Panc1 (cell line): ENCODE measurements around the gene TMOD4. TPM values are rescaled to one million over a fixed set of nuclear protein-coding genes. Genes with fewer than 3 reads are reported as not detected.

Experiments used
- ATAC-seq: fragments of 200-7000 bp; cut with Tn5 transposase; 2 replicates; pipeline ENCODE4 v1.9.1; 2020; ENCODE audit warnings: mild to moderate bottlenecking, moderate library complexity
- BruUV-seq: library from RNA; stranded (reverse); fragments of 400-500 nt; replicated peaks from 2 replicates; lab custom pipeline; 2021; lab: Mats Ljungman, UMichigan
- CTCF ChIA-PET: fragments of 300-600 bp; sonication (Branson Sonifier 250); formaldehyde crosslinking; loops from one replicate; lab custom pipeline; 2022; ENCODE audit warnings: antibody characterized with exemption; lab: Charles Lee
- POLR2A ChIA-PET: fragments of 300-600 bp; sonication (Branson Sonifier 250); formaldehyde crosslinking; loops from one replicate; lab custom pipeline; 2022; ENCODE audit warnings: antibody characterized with exemption; lab: Charles Lee
- DNase-seq: peaks from one replicate; pipeline ENCODE4 v3.0.0-alpha.2; 2010; ENCODE audit warnings: low read depth, low spot score
- H3K27ac ChIP-seq: 2 replicates; pipeline ENCODE4 v1.5.1; 2011; ENCODE audit warnings: mild to moderate bottlenecking, low read length, inconsistent platforms
- H3K27me3 ChIP-seq: fragments of 200-500 bp; sonication (Bioruptor generic); 2 replicates; pipeline ENCODE4 v1.6.0; 2014; ENCODE audit warnings: low read length, inconsistent platforms; ENCODE audit not compliant: control insufficient read depth, insufficient read depth
- H3K36me3 ChIP-seq: fragments of 200-500 bp; sonication (Bioruptor generic); 2 replicates; pipeline ENCODE4 v1.5.1; 2014; ENCODE audit warnings: inconsistent platforms, mild to moderate bottlenecking, low read length, moderate library complexity; ENCODE audit not compliant: control insufficient read depth, insufficient read depth
- H3K4me1 ChIP-seq: 2 replicates; pipeline ENCODE4 v1.5.1; 2011; ENCODE audit warnings: inconsistent platforms, mild to moderate bottlenecking, low read length, moderate library complexity; ENCODE audit not compliant: control insufficient read depth, insufficient read depth
- H3K4me3 ChIP-seq, 2 experiments: 2 replicates each; pipeline ENCODE4 v1.5.1; 2011 to 2012; ENCODE audit warnings: low read depth in 2 of 2, low read length in 2 of 2, mild to moderate bottlenecking in 2 of 2, inconsistent platforms in 1 of 2, moderate library complexity in 1 of 2
- H3K9me3 ChIP-seq: fragments of 200-500 bp; sonication (Bioruptor generic); 2 replicates; pipeline ENCODE4 v1.5.1; 2014; ENCODE audit warnings: low read depth, mild to moderate bottlenecking, inconsistent platforms, low read length, moderate library complexity; ENCODE audit not compliant: control insufficient read depth, insufficient read depth
- POLR2AphosphoS5 ChIP-seq: IDR thresholded peaks from 2 replicates; pipeline ENCODE4 v1.6.1; 2012; ENCODE audit warnings: mild to moderate bottlenecking, low read depth, low read length, moderate library complexity
- SIN3A ChIP-seq: IDR thresholded peaks from 2 replicates; pipeline ENCODE4 v1.6.1; 2012; ENCODE audit warnings: low read depth, mild to moderate bottlenecking, low read length, moderate library complexity, borderline replicate concordance; ENCODE audit not compliant: insufficient read depth
- TCF7L2 ChIP-seq: IDR thresholded peaks from 2 replicates; pipeline ENCODE4 v1.6.1; 2011; ENCODE audit warnings: mild to moderate bottlenecking, low read depth, low read length, inconsistent platforms
- in situ Hi-C: cut with HindIII; loops from 2 replicates; pipeline ENCODE4 v1.10.0; 2016; ENCODE audit warnings: low sequenced_read_pairs, low pct_unique_long_range_greater_than_20kb
- intact Hi-C: fragments of 100-400 bp; cut with micrococcal nuclease; formaldehyde crosslinking; loops from one replicate; pipeline ENCODE4 v1.10.0; 2022; ENCODE audit not compliant: unreplicated experiment
- total RNA-seq: library from RNA; stranded (reverse); gene quantifications from one replicate; pipeline ENCODE4 v1.2.1, GENCODE V29; 2021; ENCODE audit not compliant: unreplicated experiment
- TF ChIP-seq, protein P1 (sequence below), 2 experiments: IDR thresholded peaks; 2 replicates each; pipeline ENCODE4 v1.6.1; 2011 to 2012; ENCODE audit warnings: low read depth in 2 of 2, control low read depth in 1 of 2, low read length in 1 of 2, mild to moderate bottlenecking in 1 of 2, moderate library complexity in 1 of 2; ENCODE audit not compliant: insufficient read depth in 1 of 2
- TF ChIP-seq, protein P2 (sequence below): fragments of 450-650 bp; IDR thresholded peaks from 2 replicates; pipeline ENCODE4 v1.5.1; 2017; ENCODE audit warnings: mild to moderate bottlenecking

Gene TMOD4
- total RNA-seq, 1 experiment from 2014 or later = 0.80 TPM

DNA sequence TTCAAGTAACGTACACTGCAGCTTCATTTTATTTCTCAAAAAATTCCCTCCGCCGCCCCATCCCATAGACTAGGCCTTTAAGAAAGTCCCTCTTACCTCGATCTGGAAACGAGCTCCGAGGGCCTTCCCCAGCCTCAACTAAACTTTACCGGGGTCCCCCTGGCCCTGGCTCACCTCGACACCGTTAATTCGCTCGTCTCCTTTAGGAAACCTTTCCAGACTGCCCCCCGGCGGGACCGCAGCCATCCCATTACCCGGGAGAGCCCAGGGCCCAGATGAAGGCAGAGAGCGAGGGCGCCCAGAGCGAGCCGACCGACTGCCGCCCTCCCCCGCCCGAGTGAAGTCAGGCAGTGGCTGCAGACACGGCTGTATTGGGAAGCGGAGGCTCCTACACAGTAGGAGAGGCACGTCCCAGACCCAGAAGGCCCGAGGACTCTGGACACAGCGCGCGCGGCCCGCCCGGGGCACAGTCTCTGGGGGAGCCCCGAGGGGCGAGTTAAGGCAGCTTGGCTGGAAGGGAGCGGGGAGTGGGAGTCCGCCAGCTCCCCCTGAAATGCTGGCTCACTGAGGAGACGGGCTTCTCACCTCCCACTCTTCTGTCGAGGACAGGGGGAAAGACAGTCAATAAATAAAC, 44.0 kb downstream of the TMOD4 start:
- BruUV-seq = no TSS peak
- Histone ChIP-seq H3K9me3 (no peaks in the 10 kb centered on the region), H3K4me1 (no peaks in the 10 kb centered on the region), H3K27me3 (no peaks in the 10 kb centered on the region), H3K4me3 (no peak overlapping the region), H3K27ac (no peak overlapping the region), H3K36me3 (no peaks in the 10 kb centered on the region)
- intact Hi-C loops (no loop called here), in situ Hi-C loops (loop anchor here (5.0 kb wide), 1 partner anchor 35 kb away; no protein-coding TSS in a partner anchor)
- no peak for ATAC-seq
- no peak for DNase-seq
- TF ChIP-seq SIN3A (no peak), TCF7L2 (no peak), POLR2AphosphoS5 (no peak)
- TF ChIP-seq, protein P1, sequence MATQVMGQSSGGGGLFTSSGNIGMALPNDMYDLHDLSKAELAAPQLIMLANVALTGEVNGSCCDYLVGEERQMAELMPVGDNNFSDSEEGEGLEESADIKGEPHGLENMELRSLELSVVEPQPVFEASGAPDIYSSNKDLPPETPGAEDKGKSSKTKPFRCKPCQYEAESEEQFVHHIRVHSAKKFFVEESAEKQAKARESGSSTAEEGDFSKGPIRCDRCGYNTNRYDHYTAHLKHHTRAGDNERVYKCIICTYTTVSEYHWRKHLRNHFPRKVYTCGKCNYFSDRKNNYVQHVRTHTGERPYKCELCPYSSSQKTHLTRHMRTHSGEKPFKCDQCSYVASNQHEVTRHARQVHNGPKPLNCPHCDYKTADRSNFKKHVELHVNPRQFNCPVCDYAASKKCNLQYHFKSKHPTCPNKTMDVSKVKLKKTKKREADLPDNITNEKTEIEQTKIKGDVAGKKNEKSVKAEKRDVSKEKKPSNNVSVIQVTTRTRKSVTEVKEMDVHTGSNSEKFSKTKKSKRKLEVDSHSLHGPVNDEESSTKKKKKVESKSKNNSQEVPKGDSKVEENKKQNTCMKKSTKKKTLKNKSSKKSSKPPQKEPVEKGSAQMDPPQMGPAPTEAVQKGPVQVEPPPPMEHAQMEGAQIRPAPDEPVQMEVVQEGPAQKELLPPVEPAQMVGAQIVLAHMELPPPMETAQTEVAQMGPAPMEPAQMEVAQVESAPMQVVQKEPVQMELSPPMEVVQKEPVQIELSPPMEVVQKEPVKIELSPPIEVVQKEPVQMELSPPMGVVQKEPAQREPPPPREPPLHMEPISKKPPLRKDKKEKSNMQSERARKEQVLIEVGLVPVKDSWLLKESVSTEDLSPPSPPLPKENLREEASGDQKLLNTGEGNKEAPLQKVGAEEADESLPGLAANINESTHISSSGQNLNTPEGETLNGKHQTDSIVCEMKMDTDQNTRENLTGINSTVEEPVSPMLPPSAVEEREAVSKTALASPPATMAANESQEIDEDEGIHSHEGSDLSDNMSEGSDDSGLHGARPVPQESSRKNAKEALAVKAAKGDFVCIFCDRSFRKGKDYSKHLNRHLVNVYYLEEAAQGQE (IDR thresholded peaks at IDR 0.05; ENCODE audit: insufficient read depth in 1 of 2, low read depth in 2 of 2, low read length in 1 of 2) = no peak
- TF ChIP-seq, protein P2, sequence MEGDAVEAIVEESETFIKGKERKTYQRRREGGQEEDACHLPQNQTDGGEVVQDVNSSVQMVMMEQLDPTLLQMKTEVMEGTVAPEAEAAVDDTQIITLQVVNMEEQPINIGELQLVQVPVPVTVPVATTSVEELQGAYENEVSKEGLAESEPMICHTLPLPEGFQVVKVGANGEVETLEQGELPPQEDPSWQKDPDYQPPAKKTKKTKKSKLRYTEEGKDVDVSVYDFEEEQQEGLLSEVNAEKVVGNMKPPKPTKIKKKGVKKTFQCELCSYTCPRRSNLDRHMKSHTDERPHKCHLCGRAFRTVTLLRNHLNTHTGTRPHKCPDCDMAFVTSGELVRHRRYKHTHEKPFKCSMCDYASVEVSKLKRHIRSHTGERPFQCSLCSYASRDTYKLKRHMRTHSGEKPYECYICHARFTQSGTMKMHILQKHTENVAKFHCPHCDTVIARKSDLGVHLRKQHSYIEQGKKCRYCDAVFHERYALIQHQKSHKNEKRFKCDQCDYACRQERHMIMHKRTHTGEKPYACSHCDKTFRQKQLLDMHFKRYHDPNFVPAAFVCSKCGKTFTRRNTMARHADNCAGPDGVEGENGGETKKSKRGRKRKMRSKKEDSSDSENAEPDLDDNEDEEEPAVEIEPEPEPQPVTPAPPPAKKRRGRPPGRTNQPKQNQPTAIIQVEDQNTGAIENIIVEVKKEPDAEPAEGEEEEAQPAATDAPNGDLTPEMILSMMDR = no peak
- ChIA-PET CTCF (no interaction called here), POLR2A (no interaction called here)

DNA sequence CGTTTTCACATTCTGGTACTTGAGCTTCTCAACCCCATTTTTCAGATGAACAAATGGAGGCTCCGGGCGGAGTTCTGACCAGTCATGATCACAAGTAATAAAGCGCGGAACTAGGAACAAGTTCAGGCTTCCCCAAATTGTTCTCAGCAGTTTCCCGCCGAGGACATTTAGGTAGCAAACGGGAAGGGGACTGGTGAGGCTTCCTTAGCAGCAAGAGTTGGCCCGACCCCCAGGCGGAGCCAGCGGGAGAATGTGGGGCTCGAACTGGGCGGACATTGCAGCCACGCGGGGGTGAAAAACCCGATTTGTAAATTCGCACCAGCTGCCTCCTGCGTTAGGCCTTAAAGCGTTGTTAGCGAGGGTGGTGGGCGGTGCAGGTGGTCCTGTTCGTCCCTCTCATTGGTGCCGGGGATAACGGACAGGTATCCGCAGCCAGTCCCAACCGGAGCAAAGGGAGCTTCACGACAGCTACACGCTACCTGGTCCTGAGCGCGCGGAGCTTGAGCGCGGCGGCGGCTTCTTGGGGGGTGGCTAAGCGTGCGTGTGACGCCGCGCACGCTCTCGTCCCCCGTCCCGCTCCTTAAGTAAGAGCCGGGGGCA, 44.7 kb downstream of the TMOD4 start:
- DNase-seq = no peak
- Histone ChIP-seq H3K4me1 (no peaks in the 10 kb centered on the region), H3K36me3 (no peaks in the 10 kb centered on the region), H3K27ac (no peak overlapping the region), H3K4me3 (no peak overlapping the region), H3K27me3 (no peaks in the 10 kb centered on the region), H3K9me3 (no peaks in the 10 kb centered on the region)
- TF ChIP-seq TCF7L2 (no peak), SIN3A (no peak), POLR2AphosphoS5 (no peak)
- TF ChIP-seq, protein P2 = no peak
- TF ChIP-seq, protein P1 (IDR thresholded peaks at IDR 0.05; ENCODE audit: insufficient read depth in 1 of 2, low read depth in 2 of 2, low read length in 1 of 2) = no peak
- intact Hi-C loops = no loop called here
- CTCF ChIA-PET = no interaction called here
- ATAC-seq = no peak
- no TSS peak for BruUV-seq
- POLR2A ChIA-PET = no interaction called here
- in situ Hi-C loops = loop anchor here (5.0 kb wide), 1 partner anchor 34 kb away; no protein-coding TSS in a partner anchor
